Loucy (cell line): ENCODE results near the gene TBCEL.

Experiments used
- H2AFZ ChIP-seq: fragments of 200-600 bp; sonication (generic); 2 replicates; pipeline ENCODE4 v1.6.0; 2016; ENCODE audit warnings: antibody characterized with exemption, mild to moderate bottlenecking, low read length, moderate library complexity
- H3F3A ChIP-seq: fragments of 200-600 bp; 2 replicates; pipeline ENCODE4 v1.6.0; 2016; ENCODE audit warnings: antibody characterized with exemption, low read depth, mild to moderate bottlenecking
- H3K27me3 ChIP-seq: fragments of 200-600 bp; sonication (generic); 2 replicates; pipeline ENCODE4 v1.6.1; 2014; ENCODE audit warnings: low read length, mild to moderate bottlenecking; ENCODE audit not compliant: insufficient read depth, poor library complexity, severe bottlenecking
- H3K36me3 ChIP-seq: fragments of 200-600 bp; sonication (generic); 2 replicates; pipeline ENCODE4 v1.6.1; 2016; ENCODE audit warnings: low read length; ENCODE audit not compliant: insufficient read depth
- H3K4me1 ChIP-seq: fragments of 200-600 bp; sonication (generic); 2 replicates; pipeline ENCODE4 v1.5.1; 2014; ENCODE audit warnings: low read length, mild to moderate bottlenecking; ENCODE audit not compliant: insufficient read depth, poor library complexity, severe bottlenecking
- H3K4me2 ChIP-seq: fragments of 200-600 bp; sonication (generic); 2 replicates; pipeline ENCODE4 v1.6.0; 2014; ENCODE audit warnings: antibody characterized with exemption, low read length, low read depth, mild to moderate bottlenecking; ENCODE audit not compliant: poor library complexity, severe bottlenecking
- H3K4me3 ChIP-seq: fragments of 200-600 bp; sonication (generic); 2 replicates; pipeline ENCODE4 v1.5.1; 2014; ENCODE audit warnings: low read length, mild to moderate bottlenecking, mixed read lengths; ENCODE audit not compliant: poor library complexity, severe bottlenecking
- H3K79me2 ChIP-seq: fragments of 200-600 bp; sonication (generic); 2 replicates; pipeline ENCODE4 v1.6.1; 2014; ENCODE audit warnings: low read length; ENCODE audit not compliant: insufficient read depth
- H3K9ac ChIP-seq: fragments of 200-600 bp; sonication (generic); 2 replicates; pipeline ENCODE4 v1.6.0; 2014; ENCODE audit warnings: mild to moderate bottlenecking, low read depth, low read length, moderate library complexity; ENCODE audit not compliant: poor library complexity, severe bottlenecking
- H3K9me2 ChIP-seq: fragments of 200-600 bp; sonication (generic); replicated peaks from 2 replicates; pipeline ENCODE4 v1.6.1; 2016; ENCODE audit warnings: low read depth, low read length, mixed read lengths
- H3K9me3 ChIP-seq: fragments of 200-600 bp; sonication (generic); 2 replicates; pipeline ENCODE4 v1.6.1; 2014; ENCODE audit warnings: mild to moderate bottlenecking, antibody characterized with exemption, low read length, low read depth; ENCODE audit not compliant: insufficient read depth
- H4K20me1 ChIP-seq: fragments of 200-600 bp; sonication (generic); 2 replicates; pipeline ENCODE4 v1.6.0; 2014; ENCODE audit warnings: antibody characterized with exemption, low read length, mild to moderate bottlenecking; ENCODE audit not compliant: insufficient read depth, poor library complexity, severe bottlenecking
- EZH2phosphoT487 ChIP-seq: fragments of 200-600 bp; IDR thresholded peaks from 2 replicates; pipeline ENCODE4 v1.6.1; 2018; ENCODE audit warnings: antibody characterized with exemption, mild to moderate bottlenecking, moderate library complexity, borderline replicate concordance
- TF ChIP-seq, protein P1 (sequence below): fragments of 200-600 bp; sonication (generic); conservative IDR thresholded peaks from 2 replicates; pipeline ENCODE4 v1.5.1; 2014; ENCODE audit warnings: mild to moderate bottlenecking, antibody characterized with exemption, low read length

TBCEL gene

DNA sequence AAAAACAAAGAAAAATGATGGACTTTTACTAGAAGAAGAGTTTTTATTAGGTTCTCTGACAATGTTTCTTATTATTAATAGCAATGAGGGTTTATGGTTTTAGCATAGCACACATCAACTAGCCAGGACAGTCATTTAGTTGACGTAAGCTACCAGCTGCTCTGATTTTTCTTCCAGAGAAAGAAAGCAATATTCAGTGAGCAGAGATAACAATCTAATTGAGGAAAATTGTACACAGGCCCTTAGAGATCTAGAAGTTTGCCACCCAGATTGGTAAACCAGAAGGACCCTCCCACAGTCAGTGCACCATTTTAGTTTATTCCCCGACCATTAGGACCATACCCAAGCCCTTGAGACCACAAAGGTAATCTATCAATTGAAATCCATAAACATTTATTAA, 28.7 kb upstream of the TBCEL start:
- H2AFZ ChIP-seq: no peak overlapping the region
- peaks cover 4% of the 10 kb centered on the region for H3K27me3 ChIP-seq
- no peaks in the 10 kb centered on the region for H3K9me2 ChIP-seq
- no peaks in the 10 kb centered on the region for H3K9me3 ChIP-seq
- no peak overlapping the region for H3K4me2 ChIP-seq
- H4K20me1 ChIP-seq: no peaks in the 10 kb centered on the region
- TF ChIP-seq, protein P1, sequence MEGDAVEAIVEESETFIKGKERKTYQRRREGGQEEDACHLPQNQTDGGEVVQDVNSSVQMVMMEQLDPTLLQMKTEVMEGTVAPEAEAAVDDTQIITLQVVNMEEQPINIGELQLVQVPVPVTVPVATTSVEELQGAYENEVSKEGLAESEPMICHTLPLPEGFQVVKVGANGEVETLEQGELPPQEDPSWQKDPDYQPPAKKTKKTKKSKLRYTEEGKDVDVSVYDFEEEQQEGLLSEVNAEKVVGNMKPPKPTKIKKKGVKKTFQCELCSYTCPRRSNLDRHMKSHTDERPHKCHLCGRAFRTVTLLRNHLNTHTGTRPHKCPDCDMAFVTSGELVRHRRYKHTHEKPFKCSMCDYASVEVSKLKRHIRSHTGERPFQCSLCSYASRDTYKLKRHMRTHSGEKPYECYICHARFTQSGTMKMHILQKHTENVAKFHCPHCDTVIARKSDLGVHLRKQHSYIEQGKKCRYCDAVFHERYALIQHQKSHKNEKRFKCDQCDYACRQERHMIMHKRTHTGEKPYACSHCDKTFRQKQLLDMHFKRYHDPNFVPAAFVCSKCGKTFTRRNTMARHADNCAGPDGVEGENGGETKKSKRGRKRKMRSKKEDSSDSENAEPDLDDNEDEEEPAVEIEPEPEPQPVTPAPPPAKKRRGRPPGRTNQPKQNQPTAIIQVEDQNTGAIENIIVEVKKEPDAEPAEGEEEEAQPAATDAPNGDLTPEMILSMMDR: no peak
- TF ChIP-seq EZH2phosphoT487: no peak
- H3K9ac ChIP-seq: no peak overlapping the region
- H3K36me3 ChIP-seq: no peaks in the 10 kb centered on the region
- H3F3A ChIP-seq: no peaks in the 10 kb centered on the region
- H3K4me1 ChIP-seq: no peaks in the 10 kb centered on the region
- H3K79me2 ChIP-seq: no peaks in the 10 kb centered on the region
- no peak overlapping the region for H3K4me3 ChIP-seq

DNA sequence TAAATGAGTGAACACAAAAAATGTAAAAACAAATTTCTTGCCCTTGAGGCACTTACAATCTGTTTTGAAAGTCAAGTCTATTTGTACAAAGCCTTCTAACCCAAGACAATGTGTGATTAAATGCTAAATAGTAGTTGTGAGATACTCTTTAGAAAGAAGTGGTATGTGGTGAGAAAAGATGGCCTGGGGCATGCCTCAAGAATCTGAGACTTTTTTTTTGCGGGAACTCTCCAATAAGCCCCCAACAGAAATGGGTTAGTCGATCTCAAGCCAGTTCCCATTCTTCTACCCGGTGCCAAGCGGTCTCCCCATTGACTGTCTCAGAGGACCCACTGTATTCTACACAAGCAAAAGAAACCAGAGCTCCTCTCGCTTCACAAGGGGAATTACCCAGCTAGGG, 26.9 kb upstream of the TBCEL start:
- no peaks in the 10 kb centered on the region for H3K27me3 ChIP-seq
- TF ChIP-seq, protein P1: no peak
- no peak overlapping the region for H3K9ac ChIP-seq
- no peak overlapping the region for H2AFZ ChIP-seq
- no peaks in the 10 kb centered on the region for H3K9me3 ChIP-seq
- H3K4me1 ChIP-seq: no peaks in the 10 kb centered on the region
- no peaks in the 10 kb centered on the region for H3F3A ChIP-seq
- no peaks in the 10 kb centered on the region for H3K79me2 ChIP-seq
- no peaks in the 10 kb centered on the region for H3K9me2 ChIP-seq
- H3K36me3 ChIP-seq: no peaks in the 10 kb centered on the region
- no peak overlapping the region for H3K4me3 ChIP-seq
- no peak overlapping the region for H3K4me2 ChIP-seq
- no peaks in the 10 kb centered on the region for H4K20me1 ChIP-seq

DNA sequence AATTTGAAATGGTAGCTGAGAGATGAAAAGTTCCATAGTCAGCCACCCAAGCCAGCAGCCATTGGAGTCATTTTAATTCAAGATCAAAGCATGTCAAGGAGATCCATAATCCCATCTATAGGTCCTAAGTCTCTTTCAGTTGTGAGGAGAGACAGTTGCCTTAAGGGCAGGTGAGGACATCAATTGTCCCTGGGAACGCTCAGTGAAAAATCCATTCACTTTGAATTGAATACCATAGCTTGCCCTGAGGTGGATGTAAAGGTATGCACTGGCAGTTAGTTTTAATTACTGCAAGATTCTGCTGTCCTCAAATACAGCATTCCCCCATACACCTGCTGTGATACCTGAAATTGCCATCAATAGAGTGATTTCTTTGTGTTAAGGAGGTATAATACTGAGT, 25.3 kb upstream of the TBCEL start:
- H3K4me3 ChIP-seq: no peak overlapping the region
- H3K79me2 ChIP-seq: no peaks in the 10 kb centered on the region
- H3K9ac ChIP-seq: no peak overlapping the region
- H2AFZ ChIP-seq: no peak overlapping the region
- no peak overlapping the region for H3K4me2 ChIP-seq
- no peaks in the 10 kb centered on the region for H3K9me2 ChIP-seq
- no peaks in the 10 kb centered on the region for H3K27me3 ChIP-seq
- no peaks in the 10 kb centered on the region for H3K36me3 ChIP-seq
- H3F3A ChIP-seq: no peaks in the 10 kb centered on the region
- no peaks in the 10 kb centered on the region for H3K4me1 ChIP-seq
- no peaks in the 10 kb centered on the region for H3K9me3 ChIP-seq
- TF ChIP-seq EZH2phosphoT487: no peak
- TF ChIP-seq, protein P1: no peak
- H4K20me1 ChIP-seq: no peaks in the 10 kb centered on the region
